Activated CD8-positive, alpha-beta memory T cell treated with anti-CD3 and anti-CD28 coated beads for 48 hours (primary cell): ENCODE results near the gene CYTH3.
"Not testable (repeated sequence)": the region's sequence is repeated elsewhere in the genome, so short reads cannot be mapped to it uniquely, and the experiment has no call there.

Source experiments
- DNase-seq, 3 experiments: peaks; one replicate each; pipeline ENCODE4 v3.0.0-alpha.2; 2020; ENCODE audit warnings: low read depth in 2 of 3, low spot score in 2 of 3

CYTH3 gene

GRCh38 chr7:6232534-6232933 lies 39.9 kb downstream of the CYTH3 start:
- DNase-seq = no peak

GRCh38 chr7:6232116-6232515 lies 40.3 kb downstream of the CYTH3 start:
- no peak for DNase-seq

- no peak for DNase-seq
Measured at GRCh38 chr7:6231184-6231583, 41.2 kb downstream of the CYTH3 start.

GRCh38 chr7:6229284-6229683 lies 43.1 kb downstream of the CYTH3 start:
- not testable (repeated sequence) for DNase-seq

- DNase-seq = no peak
Measured at GRCh38 chr7:6228361-6229229, 43.8 kb downstream of the CYTH3 start.

- no peak for DNase-seq
Measured at GRCh38 chr7:6227294-6227846, 45.1 kb downstream of the CYTH3 start.

GRCh38 chr7:6226194-6226799 lies 46.1 kb downstream of the CYTH3 start:
- DNase-seq = no peak

GRCh38 chr7:6223411-6223810 lies 49.0 kb downstream of the CYTH3 start:
- DNase-seq = not testable (repeated sequence)

GRCh38 chr7:6223010-6223409 lies 49.4 kb downstream of the CYTH3 start:
- DNase-seq = not testable (repeated sequence)

- DNase-seq = peak in 1 of 3 experiments; percentile 17
Measured at GRCh38 chr7:6221340-6222319, 50.8 kb downstream of the CYTH3 start.

- no peak for DNase-seq
Measured at GRCh38 chr7:6218329-6218728, 54.1 kb downstream of the CYTH3 start.

- no peak for DNase-seq
Measured at GRCh38 chr7:6212008-6212407, 60.4 kb downstream of the CYTH3 start.

- no peak for DNase-seq
Measured at GRCh38 chr7:6210621-6211372, 61.6 kb downstream of the CYTH3 start.

GRCh38 chr7:6209340-6209739 lies 63.1 kb downstream of the CYTH3 start:
- DNase-seq = no peak

- no peak for DNase-seq
Measured at GRCh38 chr7:6208573-6209328, 63.7 kb downstream of the CYTH3 start.

- DNase-seq = no peak
Measured at GRCh38 chr7:6205971-6206660, 66.3 kb downstream of the CYTH3 start.

- no peak for DNase-seq
Measured at GRCh38 chr7:6203381-6203780, 69.0 kb downstream of the CYTH3 start.

- DNase-seq = no peak
Measured at GRCh38 chr7:6202117-6202516, 70.3 kb downstream of the CYTH3 start.

GRCh38 chr7:6200971-6201370 lies 71.5 kb downstream of the CYTH3 start:
- no peak for DNase-seq
